Naive thymus-derived CD4-positive, alpha-beta T cell (primary cell): ENCODE results near the gene OR4Q3. TPM values are rescaled to one million over a fixed set of nuclear protein-coding genes. Genes with fewer than 3 reads are reported as not detected.
"Not testable (repeated sequence)": the region's sequence is repeated elsewhere in the genome, so short reads cannot be mapped to it uniquely, and the experiment has no call there.

Experiments used
- ATAC-seq: fragments of 150-1000 bp; cut with Tn5 transposase; 2 replicates; pipeline ENCODE4 v1.10.0; 2021; ENCODE audit warnings: mild to moderate bottlenecking, moderate library complexity
- CTCF ChIA-PET: fragments of 350-600 bp; sonication (Branson Sonifier 250); formaldehyde crosslinking; loops from one replicate; lab custom pipeline; 2021; ENCODE audit warnings: antibody characterized with exemption; lab: Charles Lee
- POLR2A ChIA-PET: fragments of 350-600 bp; sonication (Branson Sonifier 250); formaldehyde crosslinking; loops from one replicate; lab custom pipeline; 2021; ENCODE audit warnings: antibody characterized with exemption, inconsistent platforms; lab: Charles Lee
- DNase-seq, 9 donors: peaks; one replicate each; pipeline versions ENCODE4 v3.0.0 to v3.0.0-alpha.2; 2020 to 2022; ENCODE audit warnings: mixed read lengths in 1 of 9
- H3K27ac ChIP-seq: one replicate; pipeline ENCODE4 v1.7.0; 2013; ENCODE audit warnings: mild to moderate bottlenecking, low read depth, low read length, moderate library complexity
- H3K27me3 ChIP-seq, 2 donors: one replicate each; pipeline ENCODE4 v1.7.0; 2013; ENCODE audit warnings: low read length in 2 of 2, mild to moderate bottlenecking in 2 of 2, moderate library complexity in 2 of 2; ENCODE audit not compliant: control insufficient read depth in 2 of 2, insufficient read depth in 2 of 2
- H3K36me3 ChIP-seq, 3 experiments: 1 replicate in 2 of 3; 2 replicates in 1 of 3; pipeline ENCODE4 v1.7.0; 2013; ENCODE audit warnings: low read length in 3 of 3, mild to moderate bottlenecking in 3 of 3, moderate library complexity in 1 of 3; ENCODE audit not compliant: insufficient read depth in 3 of 3, control insufficient read depth in 2 of 3
- H3K4me1 ChIP-seq, 2 donors: one replicate each; pipeline ENCODE4 v1.7.0; 2013; ENCODE audit warnings: low read length in 2 of 2, mild to moderate bottlenecking in 2 of 2, moderate library complexity in 1 of 2; ENCODE audit not compliant: control insufficient read depth in 2 of 2, insufficient read depth in 2 of 2
- H3K4me3 ChIP-seq: 2 replicates; pipeline ENCODE4 v1.7.0; 2013; ENCODE audit warnings: mild to moderate bottlenecking, low read length
- H3K9me3 ChIP-seq, 3 experiments: 1 replicate in 2 of 3; 2 replicates in 1 of 3; pipeline ENCODE4 v1.7.0; 2013; ENCODE audit warnings: low read length in 3 of 3; ENCODE audit not compliant: control insufficient read depth in 2 of 3
- H3K27ac Mint-ChIP-seq, 9 donors: one replicate each; pipeline ENCODE4 v1.8.0; 2020 to 2022; ENCODE audit warnings: mixed read lengths in 9 of 9, mild to moderate bottlenecking in 8 of 9, moderate library complexity in 5 of 9, inconsistent platforms in 2 of 9
- H3K27me3 Mint-ChIP-seq, 5 donors: one replicate each; pipeline ENCODE4 v1.8.0; 2021 to 2022; ENCODE audit warnings: mixed read lengths in 5 of 5, mild to moderate bottlenecking in 1 of 5
- H3K36me3 Mint-ChIP-seq, 5 donors: one replicate each; pipeline ENCODE4 v1.8.0; 2020 to 2022; ENCODE audit warnings: mixed read lengths in 5 of 5, mild to moderate bottlenecking in 3 of 5, inconsistent platforms in 1 of 5
- H3K4me1 Mint-ChIP-seq, 7 donors: one replicate each; pipeline ENCODE4 v1.8.0; 2020 to 2022; ENCODE audit warnings: mixed read lengths in 7 of 7, mild to moderate bottlenecking in 3 of 7, inconsistent platforms in 1 of 7
- H3K4me3 Mint-ChIP-seq, 10 donors: one replicate each; pipeline ENCODE4 v1.8.0; 2020 to 2022; ENCODE audit warnings: mild to moderate bottlenecking in 10 of 10, mixed read lengths in 10 of 10, moderate library complexity in 6 of 10, inconsistent platforms in 2 of 10
- H3K9me3 Mint-ChIP-seq, 11 donors: one replicate each; pipeline ENCODE4 v1.8.0; 2020 to 2022; ENCODE audit warnings: mixed read lengths in 11 of 11, mild to moderate bottlenecking in 4 of 11, inconsistent platforms in 1 of 11, moderate library complexity in 1 of 11
- intact Hi-C, 2 donors: fragments of 100-400 bp; cut with micrococcal nuclease; formaldehyde crosslinking; loops; one replicate each; pipeline ENCODE4 v1.15.1; 2023
- polyA plus RNA-seq, 2 donors: library from polyadenylated mRNA; unstranded; fragments of 300-500 nt; fragmentation: Illumina TruSeq; gene quantifications; one replicate each; pipeline ENCODE4 v1.2.3, GENCODE V29; 2021
- total RNA-seq, 6 experiments: library from RNA in 5 of 6; stranded (reverse) in 5 of 6; gene quantifications; 1 replicate in 5 of 6; 2 replicates in 1 of 6; pipeline ENCODE4 v1.2.3 and lab custom pipeline; 2021 to 2026

The OR4Q3 gene
- total RNA-seq (not detected), polyA plus RNA-seq (not detected), total RNA-seq (lab: John Stamatoyannopoulos, UW) (not detected)

DNA sequence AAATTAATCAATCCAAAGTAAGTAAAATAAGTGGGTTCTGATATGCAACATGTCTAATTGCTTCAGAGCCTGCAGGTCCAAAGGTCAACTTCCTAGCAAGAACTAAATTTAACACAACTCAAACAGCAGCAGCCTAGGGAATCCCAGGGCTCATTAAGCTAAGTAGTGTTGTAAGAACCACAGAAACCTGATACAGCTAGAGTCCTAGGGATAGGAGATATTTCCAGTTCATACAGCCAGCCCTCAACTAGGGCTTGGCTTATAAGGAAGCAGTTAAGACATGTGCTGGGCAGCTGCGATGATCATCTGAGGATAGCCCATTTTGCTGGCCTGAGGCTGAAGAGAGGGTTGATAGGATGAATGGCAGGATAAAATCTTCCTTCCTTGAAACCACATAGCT lies at the start of gene OR4Q3:
OR4Q3 (plus strand) TSS at position 316 of the 400 bp plus-strand sequence.
- Mint-ChIP-seq H3K36me3 (no peaks in the 10 kb centered on the region), H3K9me3 (peaks cover 0 to 23% (median 6%) of the 10 kb centered on the region in 11 donors), H3K4me1 (no peaks in the 10 kb centered on the region), H3K27me3 (peaks cover 0 to 25% (median 19%) of the 10 kb centered on the region in 5 donors), H3K27ac (no peak within 1 kb of the TSS), H3K4me3 (no peak within 1 kb of the TSS)
- no peak for ATAC-seq
- no peaks in the 10 kb centered on the region for H3K27me3 ChIP-seq
- H3K4me1 ChIP-seq: no peaks in the 10 kb centered on the region
- H3K36me3 ChIP-seq: no peaks in the 10 kb centered on the region
- ChIA-PET CTCF (no interaction called here), POLR2A (no interaction called here)
- no peak within 1 kb of the TSS for H3K27ac ChIP-seq
- DNase-seq: no peak
- H3K4me3 ChIP-seq: no peak within 1 kb of the TSS
- intact Hi-C loops: no loop called here
- no peaks in the 10 kb centered on the region for H3K9me3 ChIP-seq

- H3K4me1 ChIP-seq: no peaks in the 10 kb centered on the region
- no peaks in the 10 kb centered on the region for H3K36me3 ChIP-seq
- Mint-ChIP-seq H3K27ac (no peak overlapping the region), H3K4me1 (no peaks in the 10 kb centered on the region), H3K27me3 (peaks cover 0 to 9% (median 0%) of the 10 kb centered on the region in 5 donors), H3K36me3 (no peaks in the 10 kb centered on the region), H3K9me3 (peaks cover 0 to 21% (median 5%) of the 10 kb centered on the region in 11 donors), H3K4me3 (no peak overlapping the region)
- intact Hi-C loops: no loop called here
- no peak for ATAC-seq
- ChIA-PET CTCF (no interaction called here), POLR2A (no interaction called here)
- H3K27ac ChIP-seq: no peak overlapping the region
- no peak overlapping the region for H3K4me3 ChIP-seq
- H3K9me3 ChIP-seq: peaks cover 0 to 11% (median 4%) of the 10 kb centered on the region in 3 experiments
- DNase-seq: no peak
- H3K27me3 ChIP-seq: no peaks in the 10 kb centered on the region
These were observed 14.0 kb upstream of the OR4Q3 start for GRCh38 chr14:19729359-19729758.

GRCh38 chr14:19729763-19730162 lies 13.6 kb upstream of the OR4Q3 start:
- no peak overlapping the region for H3K27ac Mint-ChIP-seq
- peaks cover 0 to 11% (median 4%) of the 10 kb centered on the region in 3 experiments for H3K9me3 ChIP-seq
- H3K27ac ChIP-seq: no peak overlapping the region
- H3K27me3 Mint-ChIP-seq: peaks cover 0 to 9% (median 0%) of the 10 kb centered on the region in 5 donors
- POLR2A ChIA-PET: no interaction called here
- H3K4me3 ChIP-seq: no peak overlapping the region
- H3K27me3 ChIP-seq: no peaks in the 10 kb centered on the region
- ATAC-seq (no peak), DNase-seq (no peak)
- H3K4me1 ChIP-seq: no peaks in the 10 kb centered on the region
- CTCF ChIA-PET: no interaction called here
- peaks cover 0 to 21% (median 5%) of the 10 kb centered on the region in 11 donors for H3K9me3 Mint-ChIP-seq
- no peak overlapping the region for H3K4me3 Mint-ChIP-seq
- H3K36me3 ChIP-seq: no peaks in the 10 kb centered on the region
- intact Hi-C loops: no loop called here
- H3K4me1 Mint-ChIP-seq: no peaks in the 10 kb centered on the region
- no peaks in the 10 kb centered on the region for H3K36me3 Mint-ChIP-seq

GRCh38 chr14:19733893-19734292 lies 9.5 kb upstream of the OR4Q3 start:
- ATAC-seq, DNase-seq, H3K27ac Mint-ChIP-seq, H3K4me1 ChIP-seq, H3K4me3 ChIP-seq, CTCF ChIA-PET, H3K27ac ChIP-seq, H3K4me1 Mint-ChIP-seq, intact Hi-C loops, H3K4me3 Mint-ChIP-seq, H3K36me3 ChIP-seq, H3K27me3 ChIP-seq, POLR2A ChIA-PET, H3K36me3 Mint-ChIP-seq: not testable (repeated sequence)
- peaks cover 0 to 11% (median 4%) of the 10 kb centered on the region in 3 experiments for H3K9me3 ChIP-seq
- H3K9me3 Mint-ChIP-seq: peaks cover 0 to 17% (median 5%) of the 10 kb centered on the region in 11 donors
- H3K27me3 Mint-ChIP-seq: peaks cover 0 to 11% (median 3%) of the 10 kb centered on the region in 5 donors

DNA sequence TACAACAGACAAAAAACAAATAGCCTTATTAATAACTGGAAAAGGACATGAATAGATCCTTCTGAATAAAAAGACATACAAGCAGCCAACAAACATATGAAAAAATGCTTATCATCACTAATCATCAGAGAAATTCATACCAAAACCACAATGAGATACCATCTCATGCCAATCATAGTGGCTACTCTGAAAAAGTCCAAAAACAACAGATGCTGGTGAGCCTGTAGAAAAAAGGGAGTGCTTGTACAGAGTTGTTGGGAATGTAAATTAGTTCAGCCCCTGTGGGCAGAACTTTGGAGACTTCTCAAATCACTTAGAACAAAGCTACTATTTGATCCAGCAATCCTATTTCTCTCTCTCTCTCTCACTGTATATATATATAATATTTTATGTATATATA lies 8.9 kb downstream of the OR4Q3 start:
- H3K36me3 Mint-ChIP-seq, ATAC-seq, H3K36me3 ChIP-seq, H3K4me1 ChIP-seq, H3K27me3 ChIP-seq, CTCF ChIA-PET, H3K27ac Mint-ChIP-seq, H3K4me1 Mint-ChIP-seq, H3K4me3 Mint-ChIP-seq, intact Hi-C loops, H3K9me3 ChIP-seq, H3K27ac ChIP-seq, H3K4me3 ChIP-seq, H3K9me3 Mint-ChIP-seq, DNase-seq, POLR2A ChIA-PET: not testable (repeated sequence)
- peaks cover 0 to 25% (median 13%) of the 10 kb centered on the region in 5 donors for H3K27me3 Mint-ChIP-seq

DNA sequence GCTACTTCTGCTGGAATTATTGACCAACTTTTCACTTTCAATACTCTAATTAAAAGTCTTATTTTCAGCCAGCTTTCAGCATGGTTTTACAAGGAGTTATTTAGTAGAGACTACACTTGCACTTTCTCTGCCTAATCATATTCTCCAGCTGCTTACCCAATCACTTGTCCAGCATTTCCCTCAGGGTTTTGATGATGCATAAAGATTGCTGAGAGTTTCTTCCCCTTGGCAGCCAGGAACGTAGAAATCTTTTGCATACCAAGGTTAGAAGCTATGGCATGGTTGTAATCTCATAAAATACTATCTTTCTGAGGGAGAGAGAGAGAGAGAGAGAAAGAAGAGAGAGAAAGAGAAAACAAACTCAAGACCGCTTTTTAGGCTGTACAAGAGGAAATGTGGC lies 10.8 kb downstream of the OR4Q3 start:
- POLR2A ChIA-PET: no interaction called here
- Mint-ChIP-seq H3K4me1 (no peaks in the 10 kb centered on the region), H3K4me3 (no peak overlapping the region), H3K27ac (no peak overlapping the region), H3K9me3 (peaks cover 0 to 6% (median 0%) of the 10 kb centered on the region in 11 donors), H3K36me3 (no peaks in the 10 kb centered on the region), H3K27me3 (peaks cover 0 to 25% (median 13%) of the 10 kb centered on the region in 5 donors)
- CTCF ChIA-PET: no interaction called here
- DNase-seq: no peak
- no peak overlapping the region for H3K27ac ChIP-seq
- no peaks in the 10 kb centered on the region for H3K36me3 ChIP-seq
- H3K27me3 ChIP-seq: peaks cover 0 to 5% of the 10 kb centered on the region in 2 donors
- no peak for ATAC-seq
- H3K4me3 ChIP-seq: no peak overlapping the region
- H3K4me1 ChIP-seq: no peaks in the 10 kb centered on the region
- no peaks in the 10 kb centered on the region for H3K9me3 ChIP-seq
- intact Hi-C loops: no loop called here

DNA sequence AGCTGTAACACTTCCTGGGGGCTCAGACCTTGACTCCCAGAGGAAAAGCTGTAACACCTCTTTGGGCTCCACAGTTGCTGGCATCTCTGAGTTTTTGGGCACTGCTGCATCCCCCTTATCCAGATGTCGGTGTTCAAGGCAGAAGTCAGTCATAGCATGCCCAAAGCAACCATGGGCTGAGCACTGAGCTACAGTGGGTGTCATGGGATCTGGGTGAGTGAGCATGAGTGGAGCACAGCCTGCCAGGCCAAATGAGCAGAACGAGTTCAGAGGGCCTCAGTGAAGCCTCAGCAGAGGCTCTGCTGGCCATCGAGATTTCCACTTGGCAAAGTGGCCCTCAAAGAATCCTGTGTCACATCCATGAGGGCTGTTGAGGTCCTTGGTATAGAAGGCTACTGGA lies 28.1 kb downstream of the OR4Q3 start:
- H3K27me3 ChIP-seq, H3K4me3 Mint-ChIP-seq, H3K27ac ChIP-seq, CTCF ChIA-PET, DNase-seq, H3K36me3 ChIP-seq, ATAC-seq, H3K4me1 Mint-ChIP-seq, H3K9me3 ChIP-seq, H3K4me3 ChIP-seq, POLR2A ChIA-PET, intact Hi-C loops, H3K36me3 Mint-ChIP-seq, H3K4me1 ChIP-seq, H3K27ac Mint-ChIP-seq: not testable (repeated sequence)
- peaks cover 0 to 21% (median 9%) of the 10 kb centered on the region in 5 donors for H3K27me3 Mint-ChIP-seq
- peaks cover 4 to 27% (median 8%) of the 10 kb centered on the region in 11 donors for H3K9me3 Mint-ChIP-seq
